GM12801 (cell line): Measurements from ENCODE around the gene LPP.

Experiments
- TF ChIP-seq, protein P1 (sequence below): IDR thresholded peaks from one replicate; pipeline ENCODE4 v1.5.1; 2011; ENCODE audit warnings: control low read depth; ENCODE audit not compliant: insufficient read length; ENCODE audit errors: extremely low read depth

Gene LPP

GRCh38 chr3:188598894-188599293 lies 444.9 kb downstream of the LPP start:
- TF ChIP-seq, protein P1, sequence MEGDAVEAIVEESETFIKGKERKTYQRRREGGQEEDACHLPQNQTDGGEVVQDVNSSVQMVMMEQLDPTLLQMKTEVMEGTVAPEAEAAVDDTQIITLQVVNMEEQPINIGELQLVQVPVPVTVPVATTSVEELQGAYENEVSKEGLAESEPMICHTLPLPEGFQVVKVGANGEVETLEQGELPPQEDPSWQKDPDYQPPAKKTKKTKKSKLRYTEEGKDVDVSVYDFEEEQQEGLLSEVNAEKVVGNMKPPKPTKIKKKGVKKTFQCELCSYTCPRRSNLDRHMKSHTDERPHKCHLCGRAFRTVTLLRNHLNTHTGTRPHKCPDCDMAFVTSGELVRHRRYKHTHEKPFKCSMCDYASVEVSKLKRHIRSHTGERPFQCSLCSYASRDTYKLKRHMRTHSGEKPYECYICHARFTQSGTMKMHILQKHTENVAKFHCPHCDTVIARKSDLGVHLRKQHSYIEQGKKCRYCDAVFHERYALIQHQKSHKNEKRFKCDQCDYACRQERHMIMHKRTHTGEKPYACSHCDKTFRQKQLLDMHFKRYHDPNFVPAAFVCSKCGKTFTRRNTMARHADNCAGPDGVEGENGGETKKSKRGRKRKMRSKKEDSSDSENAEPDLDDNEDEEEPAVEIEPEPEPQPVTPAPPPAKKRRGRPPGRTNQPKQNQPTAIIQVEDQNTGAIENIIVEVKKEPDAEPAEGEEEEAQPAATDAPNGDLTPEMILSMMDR: no peak

GRCh38 chr3:188602111-188602510 lies 448.2 kb downstream of the LPP start:
- TF ChIP-seq, protein P1: no peak

- TF ChIP-seq, protein P1: no peak
These were observed 448.7 kb downstream of the LPP start for GRCh38 chr3:188602620-188603019.

DNA sequence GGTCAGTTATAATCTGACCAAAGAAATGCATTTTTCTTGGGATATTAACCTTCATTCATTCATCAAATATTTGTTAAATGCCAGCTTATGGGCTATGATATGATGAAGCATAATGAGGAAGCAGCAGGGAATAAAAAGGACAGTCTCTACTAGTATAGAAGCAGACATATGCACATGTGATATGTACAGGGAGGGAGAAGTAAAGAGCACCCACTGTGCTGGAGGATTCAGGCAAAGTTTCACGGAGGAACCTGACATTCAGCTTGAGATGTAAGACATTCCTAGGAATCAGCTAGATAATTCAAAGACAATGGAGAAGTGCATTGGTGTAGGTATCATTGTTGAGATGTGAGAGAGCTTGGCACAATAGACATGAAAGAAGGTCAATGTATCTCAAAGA lies 450.7 kb downstream of the LPP start:
- TF ChIP-seq, protein P1: no peak

DNA sequence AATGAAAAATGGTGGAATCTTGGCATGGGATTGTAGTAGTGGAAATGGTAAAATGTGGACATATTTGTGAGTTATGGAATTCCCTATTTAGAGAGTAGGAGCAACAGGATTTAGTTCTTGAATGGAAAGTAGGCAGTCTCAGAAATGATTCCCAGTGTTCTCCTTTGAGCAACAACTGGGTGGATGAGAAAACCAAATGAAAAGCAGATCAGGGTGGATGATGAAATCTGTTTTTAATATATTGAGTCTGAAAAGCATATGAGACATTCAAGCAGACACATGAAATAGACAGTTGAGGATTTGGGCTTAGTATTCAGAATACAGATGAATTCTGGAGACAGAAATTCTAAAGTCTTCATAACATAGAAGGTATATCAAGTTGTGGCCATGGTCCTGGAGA lies 451.3 kb downstream of the LPP start:
- TF ChIP-seq, protein P1: no peak

GRCh38 chr3:188605905-188606304 lies 451.9 kb downstream of the LPP start:
- TF ChIP-seq, protein P1: no peak

DNA sequence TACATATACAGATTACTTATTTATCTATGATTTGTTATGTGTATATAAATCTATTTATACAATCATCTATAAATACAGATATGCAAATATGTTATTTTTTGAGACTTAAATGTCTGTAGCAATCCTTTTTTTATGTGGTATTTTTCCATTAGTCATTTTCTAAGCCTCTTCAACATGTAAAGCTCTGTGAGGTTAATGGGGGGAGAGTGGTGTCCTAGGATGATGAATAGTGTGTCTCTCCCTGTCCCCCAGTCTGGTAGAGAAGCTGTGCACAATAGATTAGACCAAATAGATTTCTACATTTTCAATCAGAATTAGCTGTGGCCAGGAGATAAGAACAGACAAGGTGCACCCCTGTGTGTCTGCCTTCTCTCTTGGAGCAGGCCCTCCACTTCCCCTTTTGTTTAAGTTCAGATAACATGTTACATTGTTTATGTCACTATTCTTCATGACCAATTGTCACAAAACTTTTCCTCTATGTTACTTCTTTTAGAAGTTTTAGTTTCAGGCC lies 453.9 kb downstream of the LPP start:
- TF ChIP-seq, protein P1: no peak
